GM12892 (cell line): ENCODE results near the gene SDCCAG8.

Source experiments
- POLR2A ChIP-seq: IDR thresholded peaks from 2 replicates; pipeline ENCODE4 v1.6.1; 2011; ENCODE audit warnings: low read depth, low read length, control low read depth
- POLR2AphosphoS5 ChIP-seq: IDR thresholded peaks from 2 replicates; pipeline ENCODE4 v1.6.1; 2011; ENCODE audit warnings: low read depth, low read length, control low read depth
- TAF1 ChIP-seq: IDR thresholded peaks from 2 replicates; pipeline ENCODE4 v1.6.1; 2011; ENCODE audit warnings: low read depth, mild to moderate bottlenecking, control low read depth, low read length, borderline replicate concordance

GRCh38 chr1:243547891-243548290, 292.1 kb downstream of the SDCCAG8 start:
- TF ChIP-seq POLR2AphosphoS5 (no peak), POLR2A (no peak), TAF1 (no peak)
